Activated CD4-positive, alpha-beta T cell treated with anti-CD3 and anti-CD28 coated beads, Interleukin-2, amount 50 U/mL, for 16 hours (primary cell): ENCODE measurements around the gene RPL29.
A peak's percentile ranks its signal among the peaks of the same experiment; 100 is the strongest.
"Not testable (repeated sequence)": the region's sequence is repeated elsewhere in the genome, so short reads cannot be mapped to it uniquely, and the experiment has no call there.

Source experiments
- DNase-seq: peaks from one replicate; pipeline ENCODE4 v3.0.0-alpha.2; 2020

The RPL29 gene

DNA sequence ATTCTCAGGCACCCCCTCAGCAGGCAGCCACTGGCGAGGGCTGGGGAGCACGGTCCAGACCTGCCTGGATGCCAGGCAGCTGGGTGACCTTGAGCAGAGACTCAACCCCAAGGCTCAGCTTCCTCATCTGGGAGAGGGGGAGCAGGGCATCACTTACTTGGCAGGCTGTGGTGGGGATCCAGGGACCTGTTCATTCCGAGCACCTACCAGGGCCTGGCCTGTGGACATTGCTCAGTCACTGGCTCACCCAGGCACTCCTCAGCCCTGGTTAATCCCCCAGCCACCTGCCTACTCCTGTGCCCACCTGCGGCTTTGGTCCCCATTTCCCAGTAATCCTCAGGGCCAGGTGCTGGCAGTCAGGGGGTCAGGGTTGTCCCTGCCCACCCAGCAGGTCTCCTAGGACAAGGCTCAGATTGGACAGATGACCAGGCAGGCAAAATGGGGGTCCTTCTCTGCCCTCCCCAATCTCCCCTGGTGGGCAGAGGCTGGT, 9.3 kb upstream of the RPL29 start:
- no peak for DNase-seq

- DNase-seq, result no peak
These were observed 8.6 kb upstream of the RPL29 start for GRCh38 chr3:52004163-52004787.

DNA sequence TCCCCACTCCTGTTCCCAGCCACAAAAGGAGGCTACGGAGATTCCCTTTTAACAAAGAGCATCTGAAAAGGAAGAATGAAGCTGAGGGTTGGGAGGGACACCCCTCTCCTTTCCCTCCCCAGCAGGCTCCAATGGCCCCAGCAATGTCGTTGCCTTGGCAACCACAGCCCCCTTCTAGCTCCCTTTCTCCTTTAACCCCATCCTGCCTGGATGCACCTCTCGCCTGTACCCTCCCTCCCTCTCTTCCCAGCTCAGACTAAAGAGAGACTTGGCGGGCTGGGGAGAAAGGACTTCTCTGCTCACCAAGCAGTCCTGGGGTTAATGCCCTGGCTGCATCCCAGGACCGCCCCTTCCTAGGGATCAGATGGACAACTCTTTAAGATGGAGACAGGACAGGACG, 7.1 kb upstream of the RPL29 start:
- no peak for DNase-seq

DNA sequence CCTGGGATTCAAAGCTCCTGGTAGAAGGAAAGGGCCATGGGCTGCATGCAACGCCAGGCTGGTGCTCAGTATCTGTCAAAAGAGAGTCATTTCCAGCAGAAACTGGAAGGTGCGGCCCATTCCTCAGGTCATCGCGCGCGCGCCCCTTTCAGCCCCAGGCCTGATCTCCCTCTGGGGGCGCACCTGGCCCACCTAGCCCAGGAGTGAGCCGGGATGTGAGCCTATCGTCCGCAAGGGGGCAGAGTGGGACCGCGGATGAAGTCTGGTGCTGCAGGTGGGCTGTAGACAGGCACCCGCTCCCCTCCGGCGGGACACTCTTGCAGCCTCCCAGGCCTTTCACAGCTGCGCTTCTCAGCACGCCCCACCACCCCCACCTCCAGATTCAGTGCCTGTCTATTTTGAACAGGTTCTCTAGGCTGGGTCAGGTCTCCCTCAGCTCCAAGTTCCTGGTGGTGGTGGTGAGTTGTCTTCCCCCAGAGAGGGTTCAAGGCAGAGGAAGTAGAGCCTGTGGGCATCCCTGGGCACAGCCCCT, 5.8 kb upstream of the RPL29 start:
- DNase-seq, result peak; percentile 80

DNA sequence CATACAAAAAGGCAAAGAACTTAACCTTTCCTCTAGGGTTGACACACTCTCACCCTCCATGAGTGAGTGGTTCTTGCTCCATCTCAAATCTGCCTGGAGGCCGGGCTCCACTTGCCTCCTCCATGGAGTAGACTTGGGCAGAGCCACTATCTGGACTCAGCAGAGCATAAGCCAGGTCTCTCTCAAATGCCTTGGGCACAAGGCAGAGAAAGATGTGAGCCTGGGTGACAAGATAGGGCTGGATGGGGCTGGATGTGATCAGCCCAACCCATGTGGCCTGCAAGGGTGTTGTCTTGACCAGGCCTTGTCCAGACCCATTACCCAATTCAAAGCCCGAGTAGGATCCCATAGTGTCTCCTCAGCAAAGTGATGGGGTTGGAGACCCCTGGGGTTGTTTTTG, 4.2 kb upstream of the RPL29 start:
- DNase-seq, result no peak

DNA sequence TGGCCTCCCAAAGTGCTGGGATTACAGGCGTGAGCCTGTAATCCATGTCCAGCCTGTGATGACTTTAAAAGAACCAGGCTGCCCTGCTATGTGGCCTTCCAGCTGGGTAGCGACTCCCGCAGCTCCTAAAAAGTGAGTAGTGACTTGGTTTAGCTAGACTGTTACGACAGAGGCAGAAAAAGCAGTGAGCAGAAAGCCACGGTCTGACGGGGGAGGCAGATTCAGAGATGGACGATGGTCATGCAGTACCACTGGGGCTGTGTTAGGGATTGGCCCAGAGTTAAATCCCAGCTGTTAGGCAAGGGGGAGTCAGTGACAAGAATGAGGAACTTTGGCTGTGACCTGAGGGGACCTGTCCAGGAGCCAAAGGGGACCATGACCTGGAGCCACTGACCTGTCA, 3.1 kb upstream of the RPL29 start:
- no peak for DNase-seq

- DNase-seq, result no peak
These were observed 2.4 kb upstream of the RPL29 start for GRCh38 chr3:51997935-51998596.

DNA sequence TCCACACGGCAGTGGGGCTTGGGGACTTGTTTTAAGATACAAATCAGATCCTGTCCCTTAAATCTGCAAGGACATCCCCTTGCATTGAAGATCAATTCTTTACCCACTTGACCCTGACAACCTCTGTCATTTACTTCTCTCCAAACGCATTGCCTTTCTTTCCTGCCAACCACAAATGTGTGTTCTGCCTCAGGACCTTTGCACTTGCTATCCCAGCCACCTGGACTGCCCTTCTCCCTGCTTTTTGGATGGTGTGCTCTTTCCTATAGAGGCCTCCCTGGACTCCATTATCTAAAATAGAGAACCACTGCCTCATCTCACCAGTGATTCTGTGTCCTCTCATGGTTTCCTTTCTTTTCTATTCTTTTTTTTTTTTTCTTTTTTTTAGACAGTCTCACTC, 1.5 kb upstream of the RPL29 start:
- no peak for DNase-seq

DNA sequence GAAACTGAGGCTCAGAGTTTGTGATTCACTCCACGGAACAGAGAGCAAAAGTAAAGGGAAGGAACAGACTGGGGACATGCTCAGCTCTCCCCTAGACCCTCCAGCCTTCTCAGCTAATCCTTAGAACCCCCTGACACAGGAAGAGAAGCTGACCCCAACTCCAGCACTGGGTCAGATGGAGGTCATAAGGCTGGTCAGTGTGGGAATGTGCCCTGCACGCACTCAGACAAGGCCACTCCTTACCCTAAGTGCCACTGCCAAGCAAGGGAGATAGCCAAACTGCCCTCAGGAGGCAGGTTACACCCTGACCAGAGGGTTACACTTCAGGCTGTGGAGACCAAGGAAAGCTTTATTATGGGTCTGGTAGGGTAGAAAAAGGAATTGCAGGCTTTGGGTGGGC, 1.2 kb downstream of the RPL29 start:
- DNase-seq, result no peak

DNA sequence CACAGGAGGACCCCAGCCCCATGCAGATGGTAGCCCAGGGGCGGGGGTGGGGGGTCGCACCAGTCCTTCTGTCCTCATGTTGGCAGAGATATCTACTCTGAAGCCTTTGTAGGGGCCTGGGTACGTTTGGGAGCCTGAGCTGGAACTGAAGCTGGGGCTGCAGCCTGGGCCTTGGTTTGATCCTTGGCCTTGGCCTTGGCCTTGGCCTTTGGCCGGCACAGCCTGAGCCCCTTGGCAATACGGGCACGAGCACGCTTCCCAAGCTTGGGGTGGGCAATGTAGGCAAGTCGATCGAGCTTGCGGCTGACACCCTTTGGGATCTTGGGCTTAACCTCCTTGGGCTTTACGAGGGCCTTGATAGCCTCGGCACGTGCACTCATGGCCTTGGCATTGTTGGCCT, 2.0 kb downstream of the RPL29 start:
- not testable (repeated sequence) for DNase-seq

DNA sequence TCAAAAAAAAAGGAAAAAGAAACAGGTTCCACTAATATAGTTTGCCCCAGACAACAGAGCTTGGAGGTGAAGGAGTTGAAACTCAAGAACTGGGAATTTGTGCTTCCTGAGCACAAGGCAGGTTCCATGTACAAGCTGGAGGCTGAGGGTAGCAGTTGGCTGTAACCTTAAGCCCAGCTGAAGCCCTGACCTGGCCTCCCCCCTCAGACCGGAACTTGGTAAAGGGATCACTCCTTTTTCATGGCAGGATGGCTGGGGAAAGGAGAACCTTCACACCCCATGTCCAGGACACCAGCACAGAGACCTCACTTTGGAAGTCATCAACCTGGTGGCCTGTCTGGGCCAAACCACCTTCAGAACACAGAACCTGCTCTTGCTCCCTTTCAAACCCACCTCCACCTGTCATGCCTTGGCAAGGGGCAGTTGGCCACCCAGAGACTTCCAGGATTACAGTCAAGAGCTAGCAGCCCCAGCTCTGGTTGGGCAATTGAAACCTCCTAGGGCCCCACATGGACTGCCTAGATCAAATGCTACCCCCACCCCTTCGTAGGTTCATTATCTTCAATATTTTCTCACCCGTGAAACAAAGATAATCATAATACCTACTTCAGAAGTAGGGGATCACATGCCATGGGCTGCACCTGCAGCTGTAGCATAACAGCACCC, 3.5 kb downstream of the RPL29 start:
- DNase-seq, result no peak

DNA sequence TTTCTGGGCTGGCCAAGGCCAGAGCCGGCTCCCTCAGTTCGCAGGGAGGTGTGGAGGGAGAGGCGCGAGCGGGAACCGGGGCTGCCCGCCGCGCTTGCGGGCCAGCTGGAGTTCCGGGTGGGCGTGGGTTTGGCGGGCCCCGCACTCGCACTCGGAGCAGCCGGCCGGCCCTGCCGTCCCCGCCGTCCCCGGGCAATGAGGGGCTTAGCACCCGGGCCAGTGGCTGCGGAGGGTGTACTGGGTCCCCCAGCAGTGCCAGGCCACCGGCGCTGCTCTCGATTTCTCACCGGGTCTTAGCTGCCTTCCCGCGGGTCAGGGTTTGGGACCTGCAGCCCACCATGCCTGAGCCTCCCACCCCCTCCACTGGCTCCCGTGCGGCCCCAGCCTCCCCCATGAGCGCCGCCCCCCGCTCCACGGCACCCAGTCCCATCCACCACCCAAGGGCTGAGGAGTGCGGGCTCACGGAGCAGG, 5.2 kb downstream of the RPL29 start:
- DNase-seq, result not testable (repeated sequence)

DNA sequence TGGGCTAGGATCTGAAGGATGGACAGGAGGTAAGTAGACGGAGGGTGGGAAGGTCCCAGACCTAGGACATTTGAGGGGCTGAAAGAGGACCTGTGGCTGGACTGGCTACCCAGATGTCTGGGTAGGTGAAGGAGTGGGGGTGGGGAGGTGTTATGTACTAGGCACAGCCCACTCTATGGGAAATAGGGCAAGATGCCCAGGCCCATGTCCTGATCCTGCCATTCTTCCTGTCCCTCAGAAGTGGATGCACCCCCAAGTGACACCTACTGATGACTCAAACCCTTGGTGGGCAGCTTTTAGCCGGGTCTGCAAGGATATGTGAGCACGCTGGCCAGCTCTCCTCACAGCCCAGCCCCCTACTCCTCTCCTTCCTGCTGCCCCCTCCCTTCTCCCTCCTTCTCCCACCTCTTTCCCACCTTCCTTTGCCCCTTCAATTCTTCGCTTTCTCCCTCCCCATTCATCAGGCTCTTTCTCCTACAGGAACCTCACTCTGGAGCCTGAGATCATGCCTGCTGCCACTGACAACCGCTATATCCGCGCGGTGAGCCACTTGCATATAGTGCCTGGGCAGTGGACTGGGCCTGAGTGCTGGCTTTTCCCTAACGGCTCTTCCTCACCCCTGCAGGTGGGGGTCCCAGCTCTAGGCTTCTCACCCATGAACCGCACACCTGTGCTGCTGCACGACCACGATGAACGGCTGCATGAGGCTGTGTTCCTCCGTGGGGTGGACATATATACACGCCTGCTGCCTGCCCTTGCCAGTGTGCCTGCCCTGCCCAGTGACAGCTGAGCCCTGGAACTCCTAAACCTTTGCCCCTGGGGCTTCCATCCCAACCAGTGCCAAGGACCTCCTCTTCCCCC, 7.2 kb downstream of the RPL29 start:
- no peak for DNase-seq

GRCh38 chr3:51987568-51987967, 8.1 kb downstream of the RPL29 start:
- DNase-seq, result no peak

GRCh38 chr3:51986010-51986947, 9.4 kb downstream of the RPL29 start:
- DNase-seq, result no peak

GRCh38 chr3:51985063-51985462, 10.6 kb downstream of the RPL29 start:
- DNase-seq, result no peak

GRCh38 chr3:51984269-51984647, 11.4 kb downstream of the RPL29 start:
- DNase-seq, result no peak

DNA sequence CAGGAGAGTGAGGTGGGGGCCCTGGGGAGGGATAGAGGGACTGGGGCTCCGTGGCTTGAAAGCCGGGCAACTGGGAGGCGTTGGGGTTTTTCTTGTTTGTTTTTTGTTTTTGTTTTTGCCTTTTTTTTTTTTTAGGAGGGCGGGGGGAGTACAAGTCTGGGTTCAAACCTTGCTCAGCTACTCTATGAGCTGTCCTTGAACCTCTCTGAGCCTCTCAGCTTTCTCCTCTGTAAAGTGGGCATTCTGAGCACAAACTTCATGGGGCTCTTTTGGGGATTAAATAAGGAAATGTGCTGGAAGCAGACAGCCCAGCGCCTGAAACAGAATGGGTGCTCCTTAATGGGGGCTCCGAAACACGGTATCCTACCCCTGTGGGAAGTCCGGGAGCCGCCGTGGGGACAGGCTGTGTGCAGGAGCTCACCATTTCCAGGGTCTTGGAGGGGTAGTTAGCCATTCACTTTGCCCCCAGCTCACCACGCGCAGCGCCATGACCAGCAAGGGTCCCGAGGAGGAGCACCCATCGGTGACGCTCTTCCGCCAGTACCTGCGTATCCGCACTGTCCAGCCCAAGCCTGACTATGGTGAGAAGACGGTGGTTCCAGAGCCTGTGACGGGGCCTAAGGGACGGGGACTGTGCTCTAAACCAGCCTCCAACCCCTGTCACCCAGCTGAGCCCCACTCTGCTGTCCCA, 12.0 kb downstream of the RPL29 start:
- DNase-seq, result no peak

GRCh38 chr3:51982838-51983577, 12.7 kb downstream of the RPL29 start, which contains the start of gene ACY1:
Gene ACY1 (plus strand): TSS chr3:51983535. CDS start chr3:51984065, 530 bp downstream.
- peak; percentile 82 for DNase-seq

GRCh38 chr3:51982352-51982837, 13.3 kb downstream of the RPL29 start:
- DNase-seq, result peak; percentile 56
